Testis (tissue), 2 donors: ENCODE data around the gene SLC29A3.

Source experiments
- POLR2A ChIP-seq: fragments of 450-650 bp; IDR thresholded peaks from one replicate; pipeline ENCODE4 v1.6.1; 2017; ENCODE audit warnings: antibody characterized with exemption, mild to moderate bottlenecking, moderate library complexity
- TF ChIP-seq, protein P1 (sequence below), 3 experiments: fragments of 450-650 bp in 2 of 3; fragments of 200-600 bp in 1 of 3; sonication (generic) in 1 of 3; IDR thresholded peaks; one replicate each; pipeline ENCODE4 v1.5.1; 2016 to 2019; ENCODE audit warnings: antibody characterized with exemption in 3 of 3, mild to moderate bottlenecking in 2 of 3, moderate library complexity in 1 of 3

DNA sequence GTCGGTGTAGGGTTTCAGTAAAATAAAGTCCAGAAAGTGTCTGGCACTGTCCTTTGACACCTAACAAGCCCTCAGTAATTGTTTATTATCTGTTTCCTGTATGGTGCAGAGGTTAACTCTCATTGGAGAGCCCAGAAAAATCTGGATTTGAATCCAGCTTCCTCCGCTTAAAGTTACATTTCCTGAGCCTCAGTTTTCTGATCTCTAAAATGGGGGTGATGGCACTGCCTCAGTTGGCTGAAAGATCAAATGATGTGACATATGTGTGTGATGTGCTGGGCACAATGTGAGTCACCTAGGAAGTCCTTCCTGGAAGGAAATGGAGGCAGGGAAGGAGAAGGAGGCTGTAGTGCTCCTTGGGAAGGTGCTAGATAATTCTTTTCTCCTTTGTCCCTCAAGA is 63.0 kb downstream of the SLC29A3 start:
- TF ChIP-seq, protein P1, sequence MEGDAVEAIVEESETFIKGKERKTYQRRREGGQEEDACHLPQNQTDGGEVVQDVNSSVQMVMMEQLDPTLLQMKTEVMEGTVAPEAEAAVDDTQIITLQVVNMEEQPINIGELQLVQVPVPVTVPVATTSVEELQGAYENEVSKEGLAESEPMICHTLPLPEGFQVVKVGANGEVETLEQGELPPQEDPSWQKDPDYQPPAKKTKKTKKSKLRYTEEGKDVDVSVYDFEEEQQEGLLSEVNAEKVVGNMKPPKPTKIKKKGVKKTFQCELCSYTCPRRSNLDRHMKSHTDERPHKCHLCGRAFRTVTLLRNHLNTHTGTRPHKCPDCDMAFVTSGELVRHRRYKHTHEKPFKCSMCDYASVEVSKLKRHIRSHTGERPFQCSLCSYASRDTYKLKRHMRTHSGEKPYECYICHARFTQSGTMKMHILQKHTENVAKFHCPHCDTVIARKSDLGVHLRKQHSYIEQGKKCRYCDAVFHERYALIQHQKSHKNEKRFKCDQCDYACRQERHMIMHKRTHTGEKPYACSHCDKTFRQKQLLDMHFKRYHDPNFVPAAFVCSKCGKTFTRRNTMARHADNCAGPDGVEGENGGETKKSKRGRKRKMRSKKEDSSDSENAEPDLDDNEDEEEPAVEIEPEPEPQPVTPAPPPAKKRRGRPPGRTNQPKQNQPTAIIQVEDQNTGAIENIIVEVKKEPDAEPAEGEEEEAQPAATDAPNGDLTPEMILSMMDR (IDR thresholded peaks at IDR 0.05), result no peak
- no peak for TF ChIP-seq POLR2A
